ENCODE results near the gene FEN1. TPM values are rescaled to one million over a fixed set of nuclear protein-coding genes. Genes with fewer than 3 reads are reported as not detected.

Gene FEN1
- total and polyA plus RNA-seq, 2 of the 13 experiments (the other 11 are each of a cell fraction or from before 2014, with no cell fraction given): 12.4 to 102 TPM

- ChIA-PET POLR2A (interaction anchor here (1.9 to 2.8 kb wide), 2 partner anchors 11 to 35 kb away, joined by 6 to 49 read pairs; partner anchors contain the start of genes FADS1, FEN1 and TMEM258), CTCF (ENCODE audit: low intra/inter-chr PET ratio, low total read pairs) (interaction anchor here (1.8 kb wide), 1 partner anchor 31 kb away, joined by 7 read pairs; no protein-coding TSS in a partner anchor)
- WGBS (ENCODE audit: low lambda C conversion rate): 22% methylated on average over 31 of the region's 83 CpGs
- Histone ChIP-seq H3K4me1 (ENCODE audit: insufficient read depth, low read length) (peaks cover 41% of the 10 kb centered on the region), H3K36me3 (replicated peaks in 1 of 2; ENCODE audit: control insufficient read depth in 1 of 2, insufficient read depth in 2 of 2, low read length in 2 of 2) (no peaks in the 10 kb centered on the region), H3K4me3 (replicated peaks in 1 of 3; ENCODE audit: insufficient read depth in 1 of 3, low read depth in 2 of 3, low read length in 3 of 3) (peak within 1 kb of the TSS; percentile 62 to 91 (median 82)), H3K9me3 (ENCODE audit: low read length) (no peaks in the 10 kb centered on the region), H2AFZ (ENCODE audit: low read length) (no peak within 1 kb of the TSS), H3K4me2 (ENCODE audit: low read depth, low read length) (peak within 1 kb of the TSS; percentile 86), H3K27ac (ENCODE audit: extremely low read length, insufficient read depth, low read length) (peak within 1 kb of the TSS; percentile 74), H3K27me3 (ENCODE audit: control insufficient read depth in 1 of 2, insufficient read depth in 2 of 2, low read length in 2 of 2) (no peaks in the 10 kb centered on the region), H3K9ac (ENCODE audit: insufficient read depth, low read depth, low read length) (peak within 1 kb of the TSS; percentile 78), H4K20me1 (ENCODE audit: insufficient read depth, low read length) (no peaks in the 10 kb centered on the region), H3K79me2 (ENCODE audit: insufficient read depth, low read length) (peaks cover 33% of the 10 kb centered on the region)
- no TSS peak for BruUV-seq (replicated peaks)
- intact Hi-C loops (cut with micrococcal nuclease; ENCODE audit: unreplicated experiment): no loop called here
- in situ Hi-C loops (cut with HindIII; ENCODE audit: extremely low pct_ligation_motif_present, low pct_unique_long_range_greater_than_20kb): no loop called here
- FAIRE-seq (no peak), DNase-seq (ENCODE audit: low spot score) (peak; percentile 55), ATAC-seq (peak; percentile 79)
- 0 out of 2 replicates have a peak, but pooled peaks have one; percentile 31 for TF ChIP-seq GMEB1 (CRISPR knock-in tag; IDR thresholded peaks at IDR 0.05; ENCODE audit: borderline replicate concordance)
- no peak for TF ChIP-seq GPBP1L1 (CRISPR knock-in tag; IDR thresholded peaks at IDR 0.05)
- no peak for TF ChIP-seq YEATS4 (CRISPR knock-in tag; IDR thresholded peaks at IDR 0.05; ENCODE audit: borderline replicate concordance)
- peak; percentile 76 for TF ChIP-seq PAXIP1 (CRISPR knock-in tag; conservative IDR thresholded peaks at IDR 0.05)
- 0 out of 2 replicates have a peak, but pooled peaks have one; percentile 11 for TF ChIP-seq FOXJ3 (CRISPR knock-in tag; IDR thresholded peaks at IDR 0.05; ENCODE audit: borderline replicate concordance)
- no peak for TF ChIP-seq SMC3 (IDR thresholded peaks at IDR 0.05; ENCODE audit: low read length)
- no peak for TF ChIP-seq BRD4 (CRISPR knock-in tag; IDR thresholded peaks at IDR 0.05)
- peak; percentile 25; the same call in 1 of the 2 replicates for TF ChIP-seq TOPORS (CRISPR knock-in tag; IDR thresholded peaks at IDR 0.05)
- no peak for TF ChIP-seq ZNF841 (CRISPR knock-in tag; IDR thresholded peaks at IDR 0.05; ENCODE audit: borderline replicate concordance)
- peak; percentile 49; the same call in 1 of the 2 replicates for TF ChIP-seq ZNF350 (CRISPR knock-in tag; IDR thresholded peaks at IDR 0.05; ENCODE audit: borderline replicate concordance, low read depth)
- TF ChIP-seq ZNF616 (CRISPR knock-in tag; IDR thresholded peaks at IDR 0.05; ENCODE audit: low read depth): no peak; the same call in 1 of the 2 replicates
- no peak for TF ChIP-seq TERF1 (CRISPR knock-in tag; IDR thresholded peaks at IDR 0.05)
- 0 out of 2 replicates have a peak, but pooled peaks have one; percentile 13 for TF ChIP-seq ZNF749 (CRISPR knock-in tag; IDR thresholded peaks at IDR 0.05; ENCODE audit: borderline replicate concordance)
Measured at GRCh38 chr11:61827571-61828378, 35.1 kb downstream of the FEN1 start, which contains the start of gene FADS2. TSS of gene FADS2 (plus strand) at chr11:61828300. CDS start at chr11:61828391, 91 bp downstream.
